NCI-H1694 treated with DMSO at 0.1 percent for 48 hours (cell line): Measurements from ENCODE around the gene KLHL12.
A peak's percentile ranks its signal among the peaks of the same experiment; 100 is the strongest.

Experiments
- DNase-seq: peaks from one replicate; lab custom pipeline; 2025; lab: John Stamatoyannopoulos, UW

Gene KLHL12

DNA sequence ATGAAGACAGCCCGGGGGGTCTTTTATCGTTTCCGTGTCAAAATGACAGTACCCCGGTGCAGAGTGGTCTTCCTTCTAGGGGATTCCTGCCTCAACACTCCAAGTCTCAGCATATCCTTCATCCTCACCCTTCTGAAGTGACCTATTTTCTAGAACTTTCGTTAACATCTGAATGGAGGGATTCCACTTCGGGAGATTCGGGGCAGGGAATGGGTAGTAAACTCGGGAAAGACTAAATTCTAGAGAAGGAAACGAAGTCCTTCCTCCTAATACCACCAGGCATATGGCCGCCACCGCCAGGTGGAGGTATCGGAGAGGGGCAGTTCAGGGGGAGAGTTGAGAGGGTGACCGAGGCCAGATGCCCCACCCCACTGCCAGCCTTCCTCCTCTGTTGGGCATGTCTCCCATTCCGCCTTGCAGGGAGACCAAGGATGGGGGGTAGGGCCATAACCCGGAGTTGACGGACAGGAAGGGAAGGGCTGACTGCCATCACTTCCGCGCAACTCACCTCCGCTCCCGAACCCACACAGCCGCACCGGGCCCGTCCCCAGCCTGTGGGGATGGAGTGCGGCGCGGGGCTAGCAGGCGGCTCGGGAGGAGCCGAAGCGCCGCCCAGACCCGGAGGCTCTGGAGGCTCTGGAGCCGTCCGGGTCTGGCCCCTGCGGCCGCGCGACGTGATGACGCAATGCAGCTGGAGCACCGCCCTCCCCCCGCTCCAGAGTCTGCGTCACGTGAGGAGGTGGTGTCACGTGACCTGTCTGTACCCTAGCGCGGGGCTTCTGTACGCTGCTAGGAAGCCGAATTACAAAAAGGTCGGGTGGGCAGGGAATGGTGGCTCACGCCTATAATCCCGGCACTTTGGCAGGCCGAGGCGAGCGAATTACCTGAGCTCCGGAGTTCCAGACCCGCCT, at the start of gene KLHL12:
TSS of gene KLHL12 (minus strand) at position 654 of the 911 bp plus-strand sequence. CDS start 2,072 bp downstream, outside the sequence.
- DNase-seq = peak; percentile 94

DNA sequence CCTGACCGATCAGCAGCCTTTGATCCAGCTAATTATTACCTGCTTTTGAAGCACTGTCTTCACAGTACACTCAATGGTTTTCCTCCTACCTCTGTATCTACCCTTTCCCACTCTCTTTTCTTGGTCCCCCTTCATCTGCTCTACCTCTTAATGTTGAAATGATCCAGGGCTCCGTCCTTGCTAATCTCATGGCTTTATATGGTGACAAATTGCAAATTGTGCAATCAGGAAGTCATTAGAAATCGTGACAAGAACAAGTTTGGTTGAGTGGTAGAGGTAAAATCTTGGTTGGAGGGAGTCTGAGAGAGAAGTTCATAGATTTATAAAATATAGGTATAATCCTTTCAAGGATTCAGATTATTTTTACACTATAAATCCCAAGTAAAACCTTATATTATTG, 49.6 kb upstream of the KLHL12 start:
- no peak for DNase-seq

GRCh38 chr1:202974856-202975255, 47.8 kb upstream of the KLHL12 start:
- no peak for DNase-seq

DNA sequence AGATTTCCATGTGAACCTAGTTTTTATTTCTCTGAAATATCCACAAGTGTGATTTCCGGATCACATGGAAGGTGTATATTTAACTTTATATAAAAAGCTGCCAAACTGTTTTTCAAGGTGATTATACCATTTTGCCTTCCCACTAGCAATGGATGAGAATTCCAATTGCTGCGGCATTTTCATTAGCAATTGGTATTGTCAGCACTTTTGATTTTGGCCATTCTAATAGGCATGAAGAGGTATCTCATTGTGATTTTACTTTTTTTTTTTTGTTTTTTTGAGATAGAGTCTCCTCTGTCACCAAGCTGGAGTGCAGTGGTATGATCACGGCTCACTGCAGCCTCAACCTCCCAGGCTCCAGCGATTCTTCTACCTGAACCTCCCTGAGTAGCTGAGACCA, 45.0 kb upstream of the KLHL12 start:
- DNase-seq = no peak

DNA sequence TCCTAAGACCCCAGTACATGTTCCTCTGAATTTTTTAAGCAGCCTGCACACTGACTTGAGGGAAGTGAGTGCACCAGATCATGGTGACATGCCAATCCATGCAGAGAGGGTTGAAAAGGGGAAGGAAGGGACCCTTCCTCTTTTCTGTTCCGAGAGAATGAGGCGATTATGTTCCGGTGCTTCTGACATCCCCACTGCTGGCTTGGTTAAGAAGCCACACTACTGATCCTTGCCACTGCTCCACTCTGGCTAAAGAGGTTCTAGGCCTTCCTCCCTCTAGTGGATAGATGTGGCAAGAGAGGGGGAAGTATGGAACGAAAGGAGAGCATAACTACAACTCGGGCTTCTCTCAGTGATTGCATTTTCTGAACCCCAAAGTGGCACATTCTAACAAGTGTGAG, 41.9 kb upstream of the KLHL12 start:
- peak; percentile 70 for DNase-seq

- no peak for DNase-seq
Measured at GRCh38 chr1:202968351-202968750, 41.3 kb upstream of the KLHL12 start.

- no peak for DNase-seq
Measured at GRCh38 chr1:202967684-202968281, 40.7 kb upstream of the KLHL12 start.

DNA sequence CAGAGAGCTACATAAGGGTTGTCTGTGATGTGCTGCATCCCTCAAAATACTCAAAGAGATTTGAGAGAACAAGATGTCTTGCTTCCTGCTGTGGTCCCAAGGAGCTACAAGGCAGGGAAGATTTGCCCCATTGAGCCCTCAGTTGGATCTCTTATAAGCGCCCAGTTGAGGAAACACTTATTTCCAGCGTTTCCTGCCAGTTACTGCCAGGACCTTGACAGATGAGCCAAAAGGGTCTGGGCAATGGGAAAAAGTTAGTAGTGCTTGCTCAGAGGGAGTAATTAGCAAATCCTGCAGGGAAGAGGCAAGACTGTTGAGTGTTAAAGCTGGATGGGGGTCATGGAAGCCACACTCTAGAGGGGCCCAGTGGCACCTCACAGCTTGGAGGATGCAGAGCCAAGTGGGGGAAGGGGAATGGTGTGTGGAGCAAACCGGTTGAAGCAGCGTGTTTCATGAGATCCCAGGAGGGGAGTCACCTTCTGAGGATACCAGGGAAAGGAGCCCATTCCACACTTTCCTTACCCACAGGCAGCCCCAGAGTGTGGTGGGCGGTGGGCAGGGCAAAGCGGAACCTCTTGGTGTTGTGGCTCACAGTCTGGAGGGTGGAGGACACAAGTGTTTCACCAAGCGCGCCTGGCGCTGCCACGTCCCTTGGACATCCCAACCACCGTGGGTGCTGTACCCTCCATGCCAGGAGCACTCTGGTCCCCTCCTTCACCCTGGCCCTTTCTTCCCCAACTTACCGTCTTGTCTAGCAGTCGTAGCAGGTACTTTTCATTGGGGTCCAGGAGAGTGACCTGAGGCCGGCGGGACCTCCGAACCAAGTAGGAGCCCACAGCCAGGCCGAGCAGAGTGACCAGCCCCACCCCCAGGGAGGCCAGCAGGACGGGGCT, 39.2 kb upstream of the KLHL12 start:
- DNase-seq = no peak

GRCh38 chr1:202965422-202965821, 38.4 kb upstream of the KLHL12 start:
- no peak for DNase-seq

DNA sequence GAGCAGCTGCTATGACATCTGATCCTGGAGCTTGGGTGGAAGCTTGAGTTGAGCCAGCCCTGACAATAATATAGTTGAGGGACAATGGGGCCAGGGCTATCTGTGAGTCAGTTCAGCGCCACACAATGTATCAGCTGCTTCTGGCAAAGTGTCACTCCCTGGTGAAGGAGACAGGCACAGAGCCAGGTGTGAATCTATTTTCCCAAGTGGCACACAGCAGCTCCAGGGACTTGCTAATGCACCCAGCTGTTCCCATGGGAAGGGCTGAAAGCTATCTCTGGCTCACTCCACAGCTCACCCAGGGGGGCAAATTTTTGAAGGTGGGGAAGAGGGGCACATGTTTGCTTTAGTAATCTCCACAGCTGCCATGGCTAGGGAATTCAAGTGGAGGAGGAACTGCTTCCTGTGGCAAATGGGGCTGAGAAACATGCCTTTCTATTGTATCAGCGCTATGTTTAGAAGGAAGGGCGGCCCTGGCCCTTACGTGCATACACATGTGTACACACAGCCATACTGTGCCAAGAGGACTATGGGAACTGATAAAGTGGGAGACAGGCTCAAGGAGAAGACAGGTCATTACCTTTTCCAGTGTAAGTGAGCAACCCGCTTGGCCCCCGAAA, 37.9 kb upstream of the KLHL12 start:
- no peak for DNase-seq

DNA sequence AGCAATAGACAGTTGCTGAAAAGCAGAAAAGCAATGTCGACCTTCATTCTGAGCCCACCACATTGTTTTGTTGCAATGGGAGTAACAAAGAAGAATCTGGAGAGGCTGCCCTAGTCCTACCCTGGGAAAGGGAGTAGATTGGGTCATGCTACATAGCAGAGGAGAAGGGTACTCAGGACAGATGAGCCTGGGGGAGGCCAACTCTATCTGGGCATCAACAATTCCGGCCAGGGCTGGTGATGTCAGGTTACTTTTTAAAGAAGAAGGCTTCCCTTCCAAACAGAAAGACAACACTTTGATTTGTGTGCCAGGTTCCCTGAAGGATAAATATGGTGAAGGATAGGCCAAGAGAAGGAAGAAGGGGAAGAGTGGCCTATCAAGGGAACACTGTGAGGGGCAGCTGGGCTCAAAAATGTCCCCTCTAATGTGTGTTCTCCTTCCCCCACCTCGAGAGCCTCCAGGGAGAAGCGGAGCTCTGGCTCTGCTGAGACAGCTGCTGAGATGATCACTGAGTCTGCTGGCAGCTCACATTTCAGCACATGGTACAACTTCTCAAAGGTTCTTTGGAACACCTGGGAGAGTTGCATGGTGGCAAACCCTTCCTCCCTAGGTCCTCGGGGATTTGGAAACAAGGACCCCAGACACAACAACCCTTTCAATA, 34.3 kb upstream of the KLHL12 start:
- no peak for DNase-seq

GRCh38 chr1:202959276-202959620, 32.2 kb upstream of the KLHL12 start:
- no peak for DNase-seq

- no peak for DNase-seq
Measured at GRCh38 chr1:202958544-202959275, 31.7 kb upstream of the KLHL12 start.

GRCh38 chr1:202957733-202958543, 30.9 kb upstream of the KLHL12 start, which contains the start of gene ADIPOR1:
Gene ADIPOR1 (minus strand): TSS chr1:202958312. CDS start chr1:202951070, 7,242 bp downstream.
- DNase-seq = peak; percentile 53

DNA sequence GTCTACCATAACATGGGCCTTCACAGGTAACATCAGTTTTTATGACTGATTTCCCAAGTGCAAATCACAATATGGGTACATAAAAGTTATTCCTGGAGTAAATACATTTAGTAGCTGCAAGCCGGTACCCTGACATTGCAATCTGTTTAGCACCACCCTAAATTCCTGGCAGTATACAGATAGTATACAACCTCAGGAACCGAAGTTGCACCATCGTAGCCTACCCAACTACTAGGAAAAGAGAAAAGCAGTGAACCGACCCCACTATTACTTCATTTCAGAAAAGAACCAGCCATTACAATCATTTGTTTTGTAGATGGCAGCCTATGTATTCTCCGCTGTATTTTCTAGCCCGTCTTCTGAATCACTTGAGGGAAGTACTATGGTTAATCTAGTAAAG, 29.9 kb upstream of the KLHL12 start:
- DNase-seq = no peak

DNA sequence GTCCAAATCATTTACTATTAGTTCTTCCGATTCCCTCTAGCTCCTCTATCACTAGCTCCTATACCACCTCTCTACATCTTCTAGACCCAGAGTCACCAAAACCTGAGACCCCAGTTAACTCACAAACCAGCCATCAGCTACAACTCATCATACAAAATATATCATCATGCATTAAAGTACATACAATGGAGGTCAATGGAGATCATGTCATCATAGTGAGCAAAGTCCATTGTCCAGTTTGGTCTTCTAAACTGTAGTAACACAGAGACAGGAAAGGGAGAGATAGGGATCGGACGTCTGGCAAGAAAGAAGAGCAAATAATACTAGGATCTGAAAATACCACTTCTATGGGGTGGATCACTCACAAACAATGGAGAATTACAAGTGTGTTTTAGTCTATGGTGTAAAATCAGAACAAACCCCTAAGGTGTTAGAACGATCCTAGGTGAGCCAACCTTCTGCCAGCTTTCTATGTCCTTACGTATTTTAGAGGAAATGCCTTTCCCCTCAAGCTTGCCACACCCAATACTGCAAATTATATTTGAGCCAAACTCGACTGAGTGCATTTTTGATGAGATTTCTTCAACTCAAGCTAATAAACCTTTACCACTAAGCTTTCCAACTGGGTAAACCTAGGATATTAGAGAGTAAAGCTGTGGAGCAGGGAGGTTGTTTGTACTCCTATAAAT, 27.2 kb upstream of the KLHL12 start:
- DNase-seq = no peak

DNA sequence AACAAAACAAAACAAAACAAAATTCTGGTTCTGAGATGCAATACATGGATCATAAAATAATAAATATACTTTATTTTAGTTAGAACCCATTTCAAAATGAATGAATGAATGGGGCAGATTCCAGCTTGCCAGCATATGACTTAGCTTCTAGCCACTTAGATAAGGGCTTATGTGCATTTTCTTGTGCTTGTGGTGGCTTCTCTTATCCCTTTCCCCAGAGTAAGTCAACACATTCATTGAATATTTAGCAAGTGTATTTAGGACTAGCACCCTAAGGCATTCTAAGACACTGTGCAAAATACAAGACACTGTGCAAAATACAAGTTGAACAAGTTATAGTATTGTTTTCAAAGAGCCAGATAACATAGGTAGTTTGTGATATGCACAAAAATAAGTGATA, 26.4 kb upstream of the KLHL12 start:
- DNase-seq = no peak

DNA sequence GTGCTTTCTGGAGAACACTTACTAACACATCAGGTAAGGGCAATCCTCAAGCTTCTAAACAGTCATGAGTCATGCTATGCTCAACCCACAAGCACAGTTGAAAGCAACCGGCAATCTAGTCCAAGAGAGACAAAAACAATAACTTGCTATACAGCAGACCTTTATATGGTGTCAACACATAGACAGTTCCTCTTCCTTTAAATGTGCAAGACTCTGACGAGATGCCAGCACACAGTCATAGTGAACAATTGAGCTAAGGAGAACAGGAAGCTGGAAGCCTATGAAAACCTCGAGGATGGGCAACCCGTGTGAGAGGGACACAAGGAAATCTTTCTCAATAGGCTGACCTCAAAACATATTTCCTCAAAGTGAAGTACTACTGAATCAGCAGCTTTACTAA, 25.8 kb upstream of the KLHL12 start:
- DNase-seq = no peak

DNA sequence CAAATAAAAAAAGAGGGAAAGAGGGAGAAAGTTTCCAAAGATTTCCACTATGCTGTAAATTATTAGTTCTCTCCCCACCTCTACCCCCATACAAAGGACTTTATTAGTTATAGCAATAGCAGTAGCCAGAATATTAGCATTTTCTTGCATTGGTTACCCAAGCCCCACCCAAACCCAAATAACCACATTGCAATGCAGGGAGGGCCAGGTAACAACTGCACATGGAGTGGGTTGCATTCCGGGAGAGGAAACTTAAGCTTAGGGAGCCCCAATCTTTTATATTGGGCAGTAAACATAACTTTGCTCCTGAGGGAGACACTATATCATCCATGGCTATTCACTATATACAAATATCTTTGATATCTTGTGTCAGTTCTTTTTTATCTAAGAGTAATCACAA, 25.1 kb upstream of the KLHL12 start:
- no peak for DNase-seq
